Activated CD4-positive, alpha-beta T cell treated with anti-CD3 and anti-CD28 coated beads, Interleukin-10, Interleukin-2, amounts not matched to agents 100 ng/mL and 50 ng/mL, durations not matched to agents 16 hours and 8 hours (primary cell): ENCODE data around the gene DMKN.
A peak's percentile ranks its signal among the peaks of the same experiment; 100 is the strongest.

ENCODE experiments used
- DNase-seq: peaks from one replicate; pipeline ENCODE4 v3.0.0-alpha.2; 2020

Gene DMKN

GRCh38 chr19:35522745-35523327 lies 9.4 kb upstream of the DMKN start:
- no peak for DNase-seq

DNA sequence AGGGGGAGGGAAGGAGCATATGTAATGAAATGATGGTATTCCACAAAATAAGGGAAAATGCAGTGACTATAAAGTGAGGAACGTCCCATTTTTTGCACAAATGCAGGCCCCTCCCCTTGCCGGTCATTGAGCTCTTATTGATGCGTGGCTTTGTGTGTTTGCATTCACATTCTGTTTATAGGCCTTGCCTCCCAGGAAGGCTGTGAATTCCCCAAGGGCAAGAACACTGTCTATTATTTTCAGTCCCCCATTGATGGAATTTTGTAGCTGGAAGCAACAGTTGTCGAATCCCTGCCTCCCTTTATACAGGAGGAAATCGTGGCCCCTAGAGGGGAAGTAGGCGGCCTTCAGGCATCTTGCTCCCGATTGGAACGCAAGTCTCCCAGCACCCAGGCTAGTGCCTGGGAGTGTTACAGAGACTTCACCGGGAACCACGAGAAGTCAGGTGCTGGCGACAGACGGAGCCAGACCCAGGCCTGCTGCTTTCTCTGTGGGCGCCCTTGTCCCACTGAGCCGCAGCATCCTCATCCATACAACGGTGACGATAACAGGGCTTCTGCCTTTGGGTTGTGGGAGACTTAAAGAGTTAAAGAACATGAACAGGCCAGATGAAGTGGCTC lies 7.8 kb upstream of the DMKN start:
- DNase-seq, result no peak

DNA sequence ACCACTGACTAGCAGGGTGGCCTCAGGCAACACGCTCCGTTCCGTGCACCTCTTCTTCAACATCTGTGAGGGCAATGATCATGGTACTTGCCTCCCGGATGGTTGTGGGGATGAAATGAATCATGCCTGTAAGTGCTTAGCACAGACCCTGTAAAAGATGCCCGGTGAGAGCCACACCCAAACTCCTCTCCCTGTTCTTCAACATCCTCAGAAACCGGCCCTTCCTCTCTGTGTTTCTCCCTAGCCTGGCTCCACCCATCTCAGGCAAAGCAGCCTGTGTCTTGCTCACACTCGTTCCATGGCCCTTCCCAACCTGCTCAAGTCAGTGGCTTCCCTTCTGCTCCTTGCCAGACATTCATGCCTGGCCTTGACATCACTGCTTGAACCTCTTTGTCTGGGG lies 5.8 kb upstream of the DMKN start:
- no peak for DNase-seq

DNA sequence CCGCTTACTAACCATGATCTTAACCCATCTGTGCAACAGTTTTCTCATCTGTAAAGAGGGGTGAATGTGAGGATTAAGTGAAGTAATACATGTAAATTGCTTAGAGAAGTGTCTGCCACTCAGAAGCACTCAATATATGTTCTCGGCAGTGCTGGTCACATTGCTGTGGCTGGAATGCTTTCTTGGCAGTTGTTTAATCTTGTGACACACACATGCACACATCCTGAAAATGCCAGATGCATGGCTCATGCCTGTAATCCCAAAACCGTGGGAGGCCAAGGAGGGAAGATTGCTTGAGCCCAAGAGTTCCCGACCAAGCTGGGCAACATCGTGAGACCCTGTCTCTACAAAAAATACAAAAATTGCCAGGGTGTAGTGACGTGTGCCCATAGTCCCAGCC lies 4.9 kb upstream of the DMKN start:
- DNase-seq, result no peak

DNA sequence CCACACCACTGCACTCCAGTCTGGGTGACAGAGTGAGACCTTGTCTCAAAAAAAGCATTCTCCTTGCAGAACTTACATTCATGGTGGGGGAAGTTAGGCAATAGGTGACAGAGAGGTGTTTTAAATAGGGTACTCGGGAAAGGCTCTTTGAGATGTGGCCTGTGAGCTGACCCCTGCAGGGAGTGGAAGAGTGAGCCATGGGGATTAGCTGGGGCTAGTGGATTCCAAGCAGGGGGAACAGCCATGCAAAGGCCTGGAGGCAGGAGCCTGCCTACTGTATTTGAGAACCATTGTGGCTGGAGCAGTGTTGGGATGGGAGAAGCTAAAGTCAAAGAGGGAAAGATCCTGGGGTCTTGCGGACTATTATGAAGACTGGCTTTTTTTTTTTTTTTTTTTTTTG lies 3.9 kb upstream of the DMKN start:
- no peak for DNase-seq

DNA sequence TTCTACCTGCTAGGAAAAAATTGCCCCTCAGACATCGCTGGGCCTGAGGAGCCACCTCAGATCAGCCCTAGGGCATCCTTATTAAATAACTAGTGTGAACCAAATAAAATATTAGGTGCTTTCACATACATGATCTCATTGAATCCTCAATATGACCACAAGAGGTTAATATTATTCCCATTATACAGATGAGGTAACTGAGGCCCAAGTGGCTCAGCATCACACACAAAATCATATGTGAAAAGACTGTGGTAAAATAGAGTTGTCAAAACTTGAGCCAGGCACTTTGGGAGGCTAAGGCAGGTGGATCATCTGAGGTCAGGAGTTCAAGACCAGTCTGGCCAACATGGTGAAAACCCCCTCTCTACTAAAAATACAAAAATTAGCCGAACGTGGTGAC lies 2.9 kb upstream of the DMKN start:
- no peak for DNase-seq

GRCh38 chr19:35514282-35514809 lies 897 bp upstream of the DMKN start:
- DNase-seq, result no peak

DNA sequence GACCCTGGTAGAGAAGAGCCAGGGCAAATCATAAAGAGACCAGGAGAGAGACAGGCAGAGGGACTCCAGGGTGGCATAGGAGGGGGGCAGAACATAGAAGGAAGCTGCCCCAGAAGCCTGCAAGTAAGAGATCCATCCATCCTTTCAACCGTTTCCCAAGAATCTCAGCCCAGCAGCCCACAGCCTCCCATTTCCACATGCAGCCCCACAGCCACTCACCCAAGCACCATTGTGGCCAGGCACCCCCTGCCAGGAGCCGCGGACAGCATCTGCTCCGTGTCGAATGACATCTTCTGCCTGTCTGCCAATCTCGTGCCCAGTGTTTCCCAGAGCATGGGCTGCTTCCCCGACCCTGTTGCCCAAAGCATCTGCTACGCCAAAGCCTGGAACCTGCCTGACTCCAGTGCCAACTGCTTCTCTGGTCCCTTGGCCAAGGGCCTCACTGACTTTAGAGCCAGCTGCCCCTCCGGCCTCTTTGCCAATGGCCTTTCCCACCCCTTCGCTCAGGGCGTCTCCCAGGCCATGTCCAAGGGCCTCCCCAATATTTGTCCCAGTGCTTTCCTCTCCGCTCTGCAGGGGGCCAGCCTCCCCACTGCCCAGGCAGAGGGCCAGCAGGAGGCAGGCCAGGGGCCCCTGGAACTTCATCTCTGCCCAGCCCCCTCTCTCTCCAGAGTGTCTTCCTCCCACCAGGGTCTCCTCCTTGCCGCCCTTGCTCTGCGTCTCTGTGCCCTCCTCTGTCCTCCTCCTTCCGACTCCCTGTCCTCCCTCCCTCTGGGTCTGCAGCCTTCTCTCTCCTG lies 420 bp downstream of the DMKN start:
- no peak for DNase-seq

GRCh38 chr19:35511337-35511736 lies 2.1 kb downstream of the DMKN start:
- no peak for DNase-seq

- no peak for DNase-seq
Measured at GRCh38 chr19:35510626-35510964, 2.9 kb downstream of the DMKN start.

GRCh38 chr19:35509861-35510625 lies 3.4 kb downstream of the DMKN start:
- peak; percentile 70 for DNase-seq

GRCh38 chr19:35509018-35509652 lies 4.3 kb downstream of the DMKN start:
- DNase-seq, result peak; percentile 9

DNA sequence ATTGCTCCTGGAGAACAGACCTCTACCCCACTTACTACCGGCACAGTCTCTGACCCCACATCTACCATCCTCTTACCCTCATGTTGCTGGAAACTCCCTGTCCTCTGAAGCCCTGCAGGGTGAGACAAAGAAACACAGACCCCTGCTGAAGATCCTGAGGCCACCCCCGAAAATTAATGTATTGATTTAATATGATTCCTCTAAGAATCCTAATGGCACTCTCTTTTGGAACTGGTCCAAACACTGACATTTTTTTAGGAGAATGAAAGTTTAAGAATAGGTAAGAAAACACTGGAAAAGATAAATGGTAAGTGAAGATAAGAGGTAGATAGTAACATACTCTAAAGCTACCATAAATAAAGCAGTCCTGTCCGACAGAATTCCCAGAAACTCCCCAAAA lies 5.3 kb downstream of the DMKN start:
- DNase-seq, result no peak

DNA sequence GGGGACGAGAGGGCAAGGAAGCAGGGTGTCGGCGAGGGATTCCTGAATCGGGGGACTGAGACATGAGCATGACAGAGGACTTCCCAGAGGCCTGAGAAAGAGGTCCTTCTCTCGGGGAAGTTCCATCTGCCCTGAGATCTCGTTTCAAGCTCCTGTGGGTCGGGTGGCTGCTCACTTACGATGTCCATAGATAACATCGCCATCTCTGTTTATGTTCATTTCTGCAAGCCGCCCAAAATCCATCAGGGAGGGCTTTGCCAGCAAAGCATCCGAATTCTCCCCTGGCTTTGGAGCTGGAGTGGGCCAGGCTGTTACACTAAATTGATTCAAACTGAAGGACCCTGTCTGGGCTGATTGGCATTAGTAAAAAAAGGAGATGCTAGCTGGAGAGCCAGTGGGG lies 5.9 kb downstream of the DMKN start:
- DNase-seq, result no peak

GRCh38 chr19:35506011-35506410 lies 7.4 kb downstream of the DMKN start:
- no peak for DNase-seq

DNA sequence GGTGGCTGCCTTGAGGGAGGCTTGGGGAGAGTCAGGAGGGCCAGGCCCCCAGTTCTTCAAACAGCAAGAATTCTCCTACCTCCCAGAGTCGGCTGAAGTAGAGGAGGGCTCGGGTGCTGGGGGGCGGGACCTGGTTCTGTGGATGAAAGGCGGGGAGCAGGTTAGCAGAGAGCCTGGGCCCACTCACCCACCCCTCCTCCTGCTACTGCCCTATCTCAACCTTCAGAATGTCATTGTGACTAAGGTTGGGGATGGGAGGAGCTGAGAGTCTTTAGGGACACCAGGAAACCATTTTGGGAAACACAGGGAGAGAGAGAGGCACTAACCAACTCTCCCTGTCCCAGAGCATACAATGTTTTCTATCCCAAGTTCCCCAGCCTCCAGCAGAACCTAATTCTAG lies 10.7 kb downstream of the DMKN start:
- DNase-seq, result no peak

DNA sequence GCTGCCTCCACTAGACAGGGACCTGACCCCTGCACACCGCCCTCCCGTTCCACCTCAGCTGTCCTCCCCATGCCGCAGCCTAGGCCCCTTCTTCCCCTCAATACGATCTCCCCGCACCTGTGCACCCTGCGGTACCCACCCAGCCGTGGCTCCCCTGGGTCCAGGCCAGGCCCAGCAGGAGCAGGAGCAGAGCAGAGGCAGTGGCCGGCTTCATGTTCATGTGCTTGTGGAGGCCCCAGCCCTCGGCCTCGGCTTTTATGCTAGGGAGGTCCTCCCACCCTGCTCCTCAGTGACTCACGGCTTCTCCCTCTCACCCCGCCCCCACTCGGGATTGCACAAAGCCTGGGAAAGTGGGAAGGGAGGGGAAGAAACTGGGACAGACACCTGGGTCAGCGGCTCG lies 11.8 kb downstream of the DMKN start:
- no peak for DNase-seq

GRCh38 chr19:35500611-35501010 lies 12.8 kb downstream of the DMKN start:
- DNase-seq, result no peak

DNA sequence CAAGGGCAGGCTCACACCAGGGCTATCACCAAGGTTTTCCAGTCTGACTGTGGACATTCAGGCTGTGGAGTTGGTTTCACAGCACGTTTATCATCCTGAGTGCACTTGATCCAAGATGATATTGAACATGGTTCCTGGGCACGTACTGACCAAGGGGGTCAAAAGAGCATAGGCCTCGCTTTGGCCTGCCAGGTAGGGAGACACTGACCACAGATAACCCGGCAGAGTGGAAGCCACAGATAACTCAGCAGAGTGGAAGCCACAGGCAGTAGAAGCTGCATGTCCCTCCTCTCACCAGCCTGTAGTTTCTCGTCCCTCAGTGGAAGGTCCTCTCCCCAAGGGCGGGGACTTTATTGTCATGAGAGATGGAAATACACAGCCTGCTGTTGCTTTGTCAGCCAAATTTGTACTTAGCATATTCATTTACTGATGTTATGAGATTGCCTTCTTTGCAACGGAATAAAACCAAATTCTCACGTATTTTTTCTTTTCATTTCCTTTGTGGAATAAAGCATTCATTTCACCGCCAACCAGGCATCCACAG lies 14.4 kb downstream of the DMKN start:
- DNase-seq, result no peak

DNA sequence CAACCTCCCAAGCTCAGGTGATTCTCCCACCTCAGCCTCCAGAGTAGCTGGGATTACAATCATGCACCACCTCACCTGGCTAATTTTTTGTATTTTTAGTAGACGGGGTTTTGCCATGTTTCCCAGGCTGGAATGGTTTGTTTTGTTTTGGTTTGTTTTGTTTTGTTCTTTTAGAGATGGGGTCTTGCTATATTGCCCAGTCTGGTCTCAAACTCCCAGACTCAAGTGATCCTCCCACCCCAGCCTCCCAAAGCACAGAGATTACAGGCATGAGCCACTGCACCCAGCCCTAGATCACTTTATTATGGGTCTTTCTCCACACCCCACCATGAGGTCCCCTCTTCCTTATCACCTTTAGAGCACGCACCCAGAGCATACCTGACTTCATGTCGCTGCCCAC lies 15.2 kb downstream of the DMKN start:
- DNase-seq, result no peak

DNA sequence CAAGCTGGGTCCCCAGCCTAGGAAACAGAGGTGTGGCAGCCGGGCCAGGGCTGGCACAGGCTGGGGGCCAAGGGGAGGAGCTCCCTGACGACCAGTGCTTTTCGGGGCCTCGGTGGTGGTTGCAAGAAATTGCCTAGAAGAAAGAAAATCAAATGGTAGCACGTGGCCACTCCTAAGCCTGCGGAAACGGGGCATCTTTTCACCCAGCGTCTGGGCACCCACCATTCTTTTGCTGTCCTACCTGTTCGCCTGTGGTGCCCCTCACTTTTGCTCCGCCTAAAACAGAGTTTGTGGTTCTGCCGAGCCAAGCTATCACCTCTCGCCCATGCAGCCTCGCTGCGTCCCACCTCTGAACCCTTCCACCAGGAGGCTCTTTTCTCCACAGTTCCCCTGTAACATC lies 16.0 kb downstream of the DMKN start:
- no peak for DNase-seq
